ENCODE results near the gene CFAP161.

CFAP161 gene

GRCh38 chr15:81133782-81134461 lies at the start of gene CFAP161:
CFAP161 (plus strand) TSS chr15:81134270; CDS start chr15:81134330, 60 bp downstream.
- peaks cover 43% of the 10 kb centered on the region for H3K27me3 Mint-ChIP-seq (ENCODE audit: low read depth)
- no peak within 1 kb of the TSS for H3K27ac Mint-ChIP-seq
- peaks cover 8% of the 10 kb centered on the region for H3K9me3 Mint-ChIP-seq
- no peak for TF ChIP-seq CTCF (IDR thresholded peaks at IDR 0.05; ENCODE audit: unreplicated experiment in 3 of 3)
- peak within 1 kb of the TSS; percentile 71 to 78 (median 71) for H3K4me3 Mint-ChIP-seq
- H3K36me3 Mint-ChIP-seq (ENCODE audit: low read depth), result no peaks in the 10 kb centered on the region
- H3K4me1 Mint-ChIP-seq, result peaks cover 5% of the 10 kb centered on the region

- Mint-ChIP-seq H3K27ac (no peak overlapping the region), H3K36me3 (ENCODE audit: low read depth) (no peaks in the 10 kb centered on the region), H3K4me3 (no peak overlapping the region), H3K4me1 (peaks cover 35% of the 10 kb centered on the region), H3K27me3 (ENCODE audit: low read depth) (peaks cover 4% of the 10 kb centered on the region), H3K9me3 (no peaks in the 10 kb centered on the region)
- no peak for TF ChIP-seq CTCF (IDR thresholded peaks at IDR 0.05; ENCODE audit: unreplicated experiment in 3 of 3)
Observed at GRCh38 chr15:81084716-81085115, 49.4 kb upstream of the CFAP161 start.

- Mint-ChIP-seq H3K9me3 (no peaks in the 10 kb centered on the region), H3K4me1 (peaks cover 40% of the 10 kb centered on the region), H3K36me3 (ENCODE audit: low read depth) (no peaks in the 10 kb centered on the region), H3K27me3 (ENCODE audit: low read depth) (peaks cover 4% of the 10 kb centered on the region), H3K4me3 (no peak overlapping the region), H3K27ac (no peak overlapping the region)
- no peak for TF ChIP-seq CTCF (IDR thresholded peaks at IDR 0.05; ENCODE audit: unreplicated experiment in 3 of 3)
Observed at GRCh38 chr15:81085213-81085612, 48.9 kb upstream of the CFAP161 start.

- Mint-ChIP-seq H3K9me3 (no peaks in the 10 kb centered on the region), H3K4me1 (peaks cover 41% of the 10 kb centered on the region), H3K27ac (no peak overlapping the region), H3K36me3 (ENCODE audit: low read depth) (no peaks in the 10 kb centered on the region), H3K4me3 (no peak overlapping the region), H3K27me3 (ENCODE audit: low read depth) (no peaks in the 10 kb centered on the region)
- no peak for TF ChIP-seq CTCF (IDR thresholded peaks at IDR 0.05; ENCODE audit: unreplicated experiment in 3 of 3)
Observed at GRCh38 chr15:81085898-81086297, 48.2 kb upstream of the CFAP161 start.

GRCh38 chr15:81087066-81087465 lies 47.0 kb upstream of the CFAP161 start:
- H3K27me3 Mint-ChIP-seq (ENCODE audit: low read depth), result no peaks in the 10 kb centered on the region

More at GRCh38 chr15:81087066-81087465, 47.0 kb upstream of the CFAP161 start:
- Mint-ChIP-seq H3K4me3 (no peak overlapping the region), H3K27ac (peak overlapping the region; percentile 20 to 61 (median 27)), H3K9me3 (no peaks in the 10 kb centered on the region), H3K36me3 (ENCODE audit: low read depth) (no peaks in the 10 kb centered on the region), H3K4me1 (peaks cover 44% of the 10 kb centered on the region)
- TF ChIP-seq CTCF (IDR thresholded peaks at IDR 0.05; ENCODE audit: unreplicated experiment in 3 of 3), result no peak

All from nephron (organoid).